Measurements from ENCODE around the gene LSP1. TPM values are rescaled to one million over a fixed set of nuclear protein-coding genes. Genes with fewer than 3 reads are reported as not detected.

LSP1 gene
- total and polyA plus RNA-seq, 2 of the 8 experiments (the other 6 are each of a cell fraction or from before 2014, with no cell fraction given), result 0.03 TPM; not detected in 1

DNA sequence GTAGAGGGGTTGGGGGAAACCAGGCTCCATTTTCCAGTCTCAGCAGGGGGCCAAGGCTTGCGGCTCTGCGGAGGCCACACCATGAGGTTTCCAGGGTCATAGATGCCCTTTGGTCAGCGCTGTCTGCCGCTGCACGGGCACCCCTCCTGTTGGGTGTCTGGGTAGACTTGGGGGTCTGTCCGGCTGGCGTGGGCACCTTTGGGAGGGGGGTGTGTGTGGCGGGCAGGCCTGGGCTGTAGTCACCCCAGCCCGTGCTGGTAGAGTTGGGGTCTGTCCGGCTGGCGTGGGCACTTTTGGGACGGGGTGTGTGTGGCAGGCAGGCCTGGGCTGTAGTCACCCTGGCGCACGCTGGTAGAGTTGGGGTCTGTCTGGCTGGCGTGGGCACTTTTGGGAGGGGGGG, 18.6 kb downstream of the LSP1 start:
- Histone ChIP-seq H2BK15ac (ENCODE audit: low read length) (no peak overlapping the region), H3K14ac (ENCODE audit: insufficient read length) (no peak overlapping the region), H4K91ac (replicated peaks; ENCODE audit: insufficient read length, low read length) (no peak overlapping the region), H3K4me3 (ENCODE audit: extremely low read depth in 1 of 4, insufficient read depth in 2 of 4, low read depth in 3 of 4, low read length in 4 of 4) (no peak overlapping the region), H3K4me2 (ENCODE audit: insufficient read depth in 1 of 2, low read depth in 2 of 2, low read length in 2 of 2) (no peak overlapping the region), H4K20me1 (replicated peaks in 1 of 2; ENCODE audit: control insufficient read depth in 1 of 2, insufficient read depth in 2 of 2, low read length in 2 of 2) (no peaks in the 10 kb centered on the region), H3K4ac (replicated peaks; ENCODE audit: insufficient read length, low read depth, low read length) (no peak overlapping the region), H2AFZ (ENCODE audit: low read length) (no peak overlapping the region), H3K79me1 (ENCODE audit: low read depth, low read length) (no peaks in the 10 kb centered on the region), H2BK12ac (ENCODE audit: low read depth, low read length) (no peak overlapping the region), H2BK5ac (ENCODE audit: low read depth, low read length) (no peak overlapping the region), H3K4me1 (replicated peaks in 1 of 4; ENCODE audit: control insufficient read depth in 3 of 4, insufficient read depth in 4 of 4, low read length in 3 of 4) (no peaks in the 10 kb centered on the region), H2BK20ac (ENCODE audit: low read length) (no peak overlapping the region), H3K18ac (ENCODE audit: extremely low read depth, low read length) (no peak overlapping the region), H2BK120ac (replicated peaks; ENCODE audit: low read depth, low read length) (no peak overlapping the region), H3K27ac (ENCODE audit: low read depth, low read length) (no peak overlapping the region), H2AK5ac (ENCODE audit: low read depth, low read length) (no peak overlapping the region), H3K79me2 (ENCODE audit: control insufficient read depth in 1 of 2, insufficient read depth in 2 of 2, low read length in 2 of 2) (no peaks in the 10 kb centered on the region), H3K36me3 (ENCODE audit: control insufficient read depth in 2 of 4, insufficient read depth in 4 of 4, low read length in 3 of 4) (no peaks in the 10 kb centered on the region), H3K56ac (replicated peaks; ENCODE audit: insufficient read length, low read depth, low read length) (no peak overlapping the region), H3K9me3 (ENCODE audit: insufficient read depth in 2 of 2, low read depth in 1 of 2, low read length in 1 of 2) (no peaks in the 10 kb centered on the region), H3K23me2 (ENCODE audit: low read depth, low read length) (no peaks in the 10 kb centered on the region; the same call in 1 of the 2 replicates), H3K27me3 (replicated peaks in 1 of 4; ENCODE audit: control insufficient read depth in 3 of 4, extremely low read depth in 1 of 4, insufficient read depth in 3 of 4, low read length in 3 of 4) (peaks cover 0 to 3% (median 0%) of the 10 kb centered on the region in 4 experiments; a peak in 1 of 7 replicates), H3K23ac (ENCODE audit: insufficient read length) (no peak overlapping the region), H3K9ac (replicated peaks in 1 of 4; ENCODE audit: extremely low read depth in 1 of 4, low read depth in 3 of 4, low read length in 3 of 4) (no peak overlapping the region), H4K8ac (ENCODE audit: extremely low read depth, insufficient read depth, low read length) (no peak overlapping the region), H4K5ac (ENCODE audit: insufficient read length, low read depth, low read length) (no peak overlapping the region)
- WGBS, 2 experiments (ENCODE audit: extremely low coverage in 1 of 2, insufficient coverage in 1 of 2, insufficient read length in 1 of 2, insufficient replicate concordance in 2 of 2, low coverage in 1 of 2, low lambda C conversion rate in 2 of 2, missing lambda C conversion rate in 1 of 2), result 87% methylated on average over 15 of the region's 15 CpGs; no CpG with 5 or more reads in 1 of the 2 experiments
- TF ChIP-seq NANOG (IDR thresholded peaks at IDR 0.05; ENCODE audit: insufficient read depth, low read depth, low read length, poor library complexity, severe bottlenecking) (no peak), KDM4A (IDR thresholded peaks at IDR 0.05; ENCODE audit: low read depth, low read length, severe bottlenecking) (no peak), CEBPB (IDR thresholded peaks at IDR 0.05; ENCODE audit: low read depth, low read length) (no peak), TAF7 (optimal IDR thresholded peaks at IDR 0.05; ENCODE audit: borderline replicate concordance, low read depth, low read length) (no peak), RAD21 (IDR thresholded peaks at IDR 0.05 in 1 of 2, conservative IDR thresholded peaks at IDR 0.05 in 1 of 2; ENCODE audit: low read depth in 2 of 2, low read length in 2 of 2) (no peak), BRCA1 (IDR thresholded peaks at IDR 0.05; ENCODE audit: low read depth, low read length) (no peak), SP4 (IDR thresholded peaks at IDR 0.05; ENCODE audit: low read length) (no peak), RXRA (IDR thresholded peaks at IDR 0.05; ENCODE audit: insufficient read depth, low read depth, low read length) (no peak)
- TF ChIP-seq, protein P1, sequence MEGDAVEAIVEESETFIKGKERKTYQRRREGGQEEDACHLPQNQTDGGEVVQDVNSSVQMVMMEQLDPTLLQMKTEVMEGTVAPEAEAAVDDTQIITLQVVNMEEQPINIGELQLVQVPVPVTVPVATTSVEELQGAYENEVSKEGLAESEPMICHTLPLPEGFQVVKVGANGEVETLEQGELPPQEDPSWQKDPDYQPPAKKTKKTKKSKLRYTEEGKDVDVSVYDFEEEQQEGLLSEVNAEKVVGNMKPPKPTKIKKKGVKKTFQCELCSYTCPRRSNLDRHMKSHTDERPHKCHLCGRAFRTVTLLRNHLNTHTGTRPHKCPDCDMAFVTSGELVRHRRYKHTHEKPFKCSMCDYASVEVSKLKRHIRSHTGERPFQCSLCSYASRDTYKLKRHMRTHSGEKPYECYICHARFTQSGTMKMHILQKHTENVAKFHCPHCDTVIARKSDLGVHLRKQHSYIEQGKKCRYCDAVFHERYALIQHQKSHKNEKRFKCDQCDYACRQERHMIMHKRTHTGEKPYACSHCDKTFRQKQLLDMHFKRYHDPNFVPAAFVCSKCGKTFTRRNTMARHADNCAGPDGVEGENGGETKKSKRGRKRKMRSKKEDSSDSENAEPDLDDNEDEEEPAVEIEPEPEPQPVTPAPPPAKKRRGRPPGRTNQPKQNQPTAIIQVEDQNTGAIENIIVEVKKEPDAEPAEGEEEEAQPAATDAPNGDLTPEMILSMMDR (IDR thresholded peaks at IDR 0.05; ENCODE audit: control extremely low read depth in 1 of 3, insufficient read depth in 1 of 3, low read depth in 1 of 3, low read length in 3 of 3), result no peak
- ChIA-PET CTCF (ENCODE audit: partially characterized antibody) (interaction anchor here (0.6 to 3.3 kb wide), 8 partner anchors 11 to 433 kb away, joined by 3 to 25 read pairs (median 11); no protein-coding TSS in a partner anchor), POLR2A (ENCODE audit: partially characterized antibody) (no interaction called here)
- FAIRE-seq, result no peak
- DNase-seq (ENCODE audit: low read depth in 1 of 2, low spot score in 2 of 2), result no peak

Measured in H1 (cell line).